ENCODE data around the gene GFAP. TPM values are rescaled to one million over a fixed set of nuclear protein-coding genes. Genes with fewer than 3 reads are reported as not detected.

The GFAP gene
- total RNA-seq, 1 experiment from 2014 or later: 1.6 TPM

DNA sequence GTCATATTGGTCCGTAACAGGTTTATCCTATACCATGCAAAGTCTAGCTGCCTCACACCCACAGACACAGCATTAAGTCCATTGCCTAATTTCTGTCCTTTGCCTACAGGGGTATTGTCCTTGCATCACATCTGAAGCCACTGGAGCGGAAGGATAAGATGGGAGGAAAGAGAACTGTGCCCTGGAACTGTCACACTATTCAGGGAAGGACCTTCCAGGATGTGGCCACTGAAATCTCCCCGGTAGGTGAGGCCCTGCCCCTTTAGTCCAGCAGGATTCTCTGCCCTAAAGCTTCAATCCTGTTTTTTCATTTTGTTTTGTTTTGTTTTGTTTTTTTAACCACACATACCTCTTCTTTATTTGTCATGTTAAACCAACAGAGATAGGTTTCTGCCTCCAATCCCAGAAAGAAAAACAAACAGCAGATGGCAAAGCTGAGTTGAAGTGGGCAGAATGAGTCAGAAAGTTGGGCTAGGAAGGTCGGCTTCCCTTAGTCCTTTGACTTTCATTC is 13.8 kb downstream of the GFAP start:
- ATAC-seq (no peak), DNase-seq (ENCODE audit: low spot score) (no peak)
- ChIA-PET CTCF (interaction anchor here (1.1 to 3.5 kb wide), 4 partner anchors 9 to 122 kb away, joined by 3 to 29 read pairs (median 6); no protein-coding TSS in a partner anchor), POLR2A (no interaction called here)
- peaks cover 17% of the 10 kb centered on the region for H3K4me1 Mint-ChIP-seq
- no peak overlapping the region for H3K27ac Mint-ChIP-seq
- no peaks in the 10 kb centered on the region; the same call in 1 of the 2 replicates for H3K27me3 Mint-ChIP-seq (ENCODE audit: low read depth)
- TF ChIP-seq, protein P1, sequence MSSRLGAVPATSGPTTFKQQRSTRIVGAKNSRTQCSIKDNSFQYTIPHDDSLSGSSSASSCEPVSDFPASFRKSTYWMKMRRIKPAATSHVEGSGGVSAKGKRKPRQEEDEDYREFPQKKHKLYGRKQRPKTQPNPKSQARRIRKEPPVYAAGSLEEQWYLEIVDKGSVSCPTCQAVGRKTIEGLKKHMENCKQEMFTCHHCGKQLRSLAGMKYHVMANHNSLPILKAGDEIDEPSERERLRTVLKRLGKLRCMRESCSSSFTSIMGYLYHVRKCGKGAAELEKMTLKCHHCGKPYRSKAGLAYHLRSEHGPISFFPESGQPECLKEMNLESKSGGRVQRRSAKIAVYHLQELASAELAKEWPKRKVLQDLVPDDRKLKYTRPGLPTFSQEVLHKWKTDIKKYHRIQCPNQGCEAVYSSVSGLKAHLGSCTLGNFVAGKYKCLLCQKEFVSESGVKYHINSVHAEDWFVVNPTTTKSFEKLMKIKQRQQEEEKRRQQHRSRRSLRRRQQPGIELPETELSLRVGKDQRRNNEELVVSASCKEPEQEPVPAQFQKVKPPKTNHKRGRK (CRISPR knock-in tag; IDR thresholded peaks at IDR 0.05; ENCODE audit: borderline replicate concordance): no peak
- TF ChIP-seq ZNF219 (CRISPR knock-in tag; IDR thresholded peaks at IDR 0.05; ENCODE audit: borderline replicate concordance) (no peak), MXD4 (CRISPR knock-in tag; IDR thresholded peaks at IDR 0.05; ENCODE audit: borderline replicate concordance) (no peak), ZNF232 (CRISPR knock-in tag; IDR thresholded peaks at IDR 0.05) (no peak), TEAD4 (CRISPR knock-in tag; IDR thresholded peaks at IDR 0.05) (no peak), CREM (CRISPR knock-in tag; IDR thresholded peaks at IDR 0.05) (no peak), ZNF121 (CRISPR knock-in tag; IDR thresholded peaks at IDR 0.05) (no peak)
- TF ChIP-seq, protein P2, sequence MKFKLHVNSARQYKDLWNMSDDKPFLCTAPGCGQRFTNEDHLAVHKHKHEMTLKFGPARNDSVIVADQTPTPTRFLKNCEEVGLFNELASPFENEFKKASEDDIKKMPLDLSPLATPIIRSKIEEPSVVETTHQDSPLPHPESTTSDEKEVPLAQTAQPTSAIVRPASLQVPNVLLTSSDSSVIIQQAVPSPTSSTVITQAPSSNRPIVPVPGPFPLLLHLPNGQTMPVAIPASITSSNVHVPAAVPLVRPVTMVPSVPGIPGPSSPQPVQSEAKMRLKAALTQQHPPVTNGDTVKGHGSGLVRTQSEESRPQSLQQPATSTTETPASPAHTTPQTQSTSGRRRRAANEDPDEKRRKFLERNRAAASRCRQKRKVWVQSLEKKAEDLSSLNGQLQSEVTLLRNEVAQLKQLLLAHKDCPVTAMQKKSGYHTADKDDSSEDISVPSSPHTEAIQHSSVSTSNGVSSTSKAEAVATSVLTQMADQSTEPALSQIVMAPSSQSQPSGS (CRISPR knock-in tag; IDR thresholded peaks at IDR 0.05; ENCODE audit: borderline replicate concordance, low read depth): no peak
- H3K4me3 Mint-ChIP-seq: no peak overlapping the region
- no peaks in the 10 kb centered on the region for H3K9me3 Mint-ChIP-seq
- no peaks in the 10 kb centered on the region for H3K36me3 Mint-ChIP-seq

DNA sequence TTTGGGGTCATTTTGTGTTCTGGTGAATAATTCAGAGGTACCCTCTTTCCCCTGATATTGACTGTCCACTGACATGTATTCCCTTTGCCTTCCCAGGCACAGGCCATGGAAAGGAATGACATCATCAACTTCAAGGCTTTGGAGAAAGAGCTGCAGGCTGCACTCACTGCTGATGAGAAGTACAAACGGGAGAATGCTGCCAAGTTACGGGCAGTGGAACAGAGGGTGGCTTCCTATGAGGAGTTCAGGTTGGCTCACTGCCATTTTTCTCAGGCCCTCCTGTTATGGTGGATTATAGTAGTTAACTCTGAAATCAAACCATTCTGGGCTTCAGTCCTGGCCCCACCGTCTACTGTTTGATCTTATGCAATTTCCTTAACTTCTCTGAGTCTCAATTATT is 14.4 kb downstream of the GFAP start:
- H3K27me3 Mint-ChIP-seq (ENCODE audit: low read depth): no peaks in the 10 kb centered on the region; the same call in 1 of the 2 replicates
- no peak for ATAC-seq
- H3K4me3 Mint-ChIP-seq: peak overlapping the region; percentile 88
- TF ChIP-seq, protein P3, sequence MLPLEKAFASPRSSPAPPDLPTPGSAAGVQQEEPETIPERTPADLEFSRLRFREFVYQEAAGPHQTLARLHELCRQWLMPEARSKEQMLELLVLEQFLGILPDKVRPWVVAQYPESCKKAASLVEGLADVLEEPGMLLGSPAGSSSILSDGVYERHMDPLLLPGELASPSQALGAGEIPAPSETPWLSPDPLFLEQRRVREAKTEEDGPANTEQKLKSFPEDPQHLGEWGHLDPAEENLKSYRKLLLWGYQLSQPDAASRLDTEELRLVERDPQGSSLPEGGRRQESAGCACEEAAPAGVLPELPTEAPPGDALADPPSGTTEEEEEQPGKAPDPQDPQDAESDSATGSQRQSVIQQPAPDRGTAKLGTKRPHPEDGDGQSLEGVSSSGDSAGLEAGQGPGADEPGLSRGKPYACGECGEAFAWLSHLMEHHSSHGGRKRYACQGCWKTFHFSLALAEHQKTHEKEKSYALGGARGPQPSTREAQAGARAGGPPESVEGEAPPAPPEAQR (CRISPR knock-in tag; IDR thresholded peaks at IDR 0.05): no peak
- TF ChIP-seq SMAD4 (CRISPR knock-in tag; IDR thresholded peaks at IDR 0.05): no peak
- no peak for TF ChIP-seq ATF1 (CRISPR knock-in tag; IDR thresholded peaks at IDR 0.05)
- no peak for TF ChIP-seq KAT7 (CRISPR knock-in tag; IDR thresholded peaks at IDR 0.05; ENCODE audit: borderline replicate concordance)
- TF ChIP-seq, protein P4, sequence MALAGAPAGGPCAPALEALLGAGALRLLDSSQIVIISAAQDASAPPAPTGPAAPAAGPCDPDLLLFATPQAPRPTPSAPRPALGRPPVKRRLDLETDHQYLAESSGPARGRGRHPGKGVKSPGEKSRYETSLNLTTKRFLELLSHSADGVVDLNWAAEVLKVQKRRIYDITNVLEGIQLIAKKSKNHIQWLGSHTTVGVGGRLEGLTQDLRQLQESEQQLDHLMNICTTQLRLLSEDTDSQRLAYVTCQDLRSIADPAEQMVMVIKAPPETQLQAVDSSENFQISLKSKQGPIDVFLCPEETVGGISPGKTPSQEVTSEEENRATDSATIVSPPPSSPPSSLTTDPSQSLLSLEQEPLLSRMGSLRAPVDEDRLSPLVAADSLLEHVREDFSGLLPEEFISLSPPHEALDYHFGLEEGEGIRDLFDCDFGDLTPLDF (CRISPR knock-in tag; IDR thresholded peaks at IDR 0.05): no peak
- TF ChIP-seq ZNF232 (CRISPR knock-in tag; IDR thresholded peaks at IDR 0.05): no peak
- TF ChIP-seq FOXK1 (CRISPR knock-in tag; IDR thresholded peaks at IDR 0.05): no peak
- H3K4me1 Mint-ChIP-seq: peaks cover 12% of the 10 kb centered on the region
- DNase-seq (ENCODE audit: low spot score): no peak
- H3K9me3 Mint-ChIP-seq: no peaks in the 10 kb centered on the region
- CTCF ChIA-PET: interaction anchor here (1.1 to 3.5 kb wide), 2 partner anchors 10 to 122 kb away, joined by 3 to 29 read pairs; no protein-coding TSS in a partner anchor
- H3K27ac Mint-ChIP-seq: no peak overlapping the region
- H3K36me3 Mint-ChIP-seq: peaks cover 3% of the 10 kb centered on the region; the same call in 1 of the 2 replicates
- POLR2A ChIA-PET: no interaction called here

DNA sequence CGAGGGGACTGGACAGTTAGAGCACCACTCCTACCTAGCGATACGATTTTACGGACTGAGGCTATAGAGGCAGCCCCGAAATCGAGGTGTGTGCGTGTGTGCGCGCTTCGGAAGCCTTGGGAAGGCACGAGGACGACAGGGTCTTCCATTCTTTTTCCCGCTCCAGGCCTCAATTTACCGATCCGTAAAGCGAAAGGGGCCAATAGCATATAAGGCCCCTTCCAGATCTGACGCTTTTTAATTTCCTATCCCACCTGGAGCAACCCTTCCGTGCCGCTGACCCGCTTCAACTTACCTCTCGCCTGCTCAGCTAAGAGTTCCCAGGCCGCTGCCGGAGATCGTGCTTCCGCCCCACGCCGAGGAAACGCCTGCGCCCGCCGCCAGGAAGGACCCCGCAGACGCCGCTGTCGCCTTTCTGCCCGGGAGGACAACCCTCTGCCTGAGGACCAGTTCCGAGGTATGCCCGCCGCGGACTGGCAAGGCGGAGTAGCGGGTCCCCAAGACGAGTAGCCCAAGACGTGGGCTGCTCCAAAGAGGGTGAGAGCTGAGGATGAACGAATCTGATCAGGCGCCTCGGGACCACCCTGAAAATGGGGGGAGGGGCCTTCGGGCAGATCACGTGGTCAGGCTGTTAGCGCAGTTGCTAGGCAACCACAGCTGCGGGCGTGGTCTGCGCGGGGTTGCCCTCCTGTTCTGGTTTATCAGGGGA is 16.1 kb downstream of the GFAP start, which contains the start of gene EFTUD2:
TSS of gene EFTUD2 (minus strand) at position 372 of the 709 bp plus-strand sequence. CDS start 4,924 bp downstream, outside the sequence.
- CTCF ChIA-PET: interaction anchor here (0.6 to 3.5 kb wide), 10 partner anchors 11 to 236 kb away, joined by 3 to 29 read pairs (median 6); partner anchors contain the start of gene ACBD4
- no peaks in the 10 kb centered on the region for H3K9me3 Mint-ChIP-seq
- peak within 1 kb of the TSS; percentile 88 for H3K4me3 Mint-ChIP-seq
- POLR2A ChIA-PET: interaction anchor here (0.5 to 1.3 kb wide), 3 partner anchors 12 to 213 kb away, joined by 4 to 5 read pairs (median 4); no protein-coding TSS in a partner anchor
- H3K27ac Mint-ChIP-seq: peak within 1 kb of the TSS; percentile 100
- peaks cover 12% of the 10 kb centered on the region for H3K36me3 Mint-ChIP-seq
- peaks cover 12% of the 10 kb centered on the region for H3K4me1 Mint-ChIP-seq
- DNase-seq (ENCODE audit: low spot score) (peak; percentile 89), ATAC-seq (peak; percentile 85)
- H3K27me3 Mint-ChIP-seq (ENCODE audit: low read depth): no peaks in the 10 kb centered on the region; the same call in 1 of the 2 replicates
- TF ChIP-seq, protein P5, sequence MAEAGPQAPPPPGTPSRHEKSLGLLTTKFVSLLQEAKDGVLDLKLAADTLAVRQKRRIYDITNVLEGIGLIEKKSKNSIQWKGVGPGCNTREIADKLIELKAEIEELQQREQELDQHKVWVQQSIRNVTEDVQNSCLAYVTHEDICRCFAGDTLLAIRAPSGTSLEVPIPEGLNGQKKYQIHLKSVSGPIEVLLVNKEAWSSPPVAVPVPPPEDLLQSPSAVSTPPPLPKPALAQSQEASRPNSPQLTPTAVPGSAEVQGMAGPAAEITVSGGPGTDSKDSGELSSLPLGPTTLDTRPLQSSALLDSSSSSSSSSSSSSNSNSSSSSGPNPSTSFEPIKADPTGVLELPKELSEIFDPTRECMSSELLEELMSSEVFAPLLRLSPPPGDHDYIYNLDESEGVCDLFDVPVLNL (CRISPR knock-in tag; IDR thresholded peaks at IDR 0.05; ENCODE audit: borderline replicate concordance, low read depth): no peak
- TF ChIP-seq, protein P6, sequence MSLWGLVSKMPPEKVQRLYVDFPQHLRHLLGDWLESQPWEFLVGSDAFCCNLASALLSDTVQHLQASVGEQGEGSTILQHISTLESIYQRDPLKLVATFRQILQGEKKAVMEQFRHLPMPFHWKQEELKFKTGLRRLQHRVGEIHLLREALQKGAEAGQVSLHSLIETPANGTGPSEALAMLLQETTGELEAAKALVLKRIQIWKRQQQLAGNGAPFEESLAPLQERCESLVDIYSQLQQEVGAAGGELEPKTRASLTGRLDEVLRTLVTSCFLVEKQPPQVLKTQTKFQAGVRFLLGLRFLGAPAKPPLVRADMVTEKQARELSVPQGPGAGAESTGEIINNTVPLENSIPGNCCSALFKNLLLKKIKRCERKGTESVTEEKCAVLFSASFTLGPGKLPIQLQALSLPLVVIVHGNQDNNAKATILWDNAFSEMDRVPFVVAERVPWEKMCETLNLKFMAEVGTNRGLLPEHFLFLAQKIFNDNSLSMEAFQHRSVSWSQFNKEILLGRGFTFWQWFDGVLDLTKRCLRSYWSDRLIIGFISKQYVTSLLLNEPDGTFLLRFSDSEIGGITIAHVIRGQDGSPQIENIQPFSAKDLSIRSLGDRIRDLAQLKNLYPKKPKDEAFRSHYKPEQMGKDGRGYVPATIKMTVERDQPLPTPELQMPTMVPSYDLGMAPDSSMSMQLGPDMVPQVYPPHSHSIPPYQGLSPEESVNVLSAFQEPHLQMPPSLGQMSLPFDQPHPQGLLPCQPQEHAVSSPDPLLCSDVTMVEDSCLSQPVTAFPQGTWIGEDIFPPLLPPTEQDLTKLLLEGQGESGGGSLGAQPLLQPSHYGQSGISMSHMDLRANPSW (CRISPR knock-in tag; conservative IDR thresholded peaks at IDR 0.05; ENCODE audit: low read depth): 0 out of 2 replicates have a peak, but pooled peaks have one; percentile 51
- TF ChIP-seq ZNF138 (CRISPR knock-in tag; conservative IDR thresholded peaks at IDR 0.05) (no peak), TP53 (CRISPR knock-in tag; IDR thresholded peaks at IDR 0.05) (no peak), CBFB (CRISPR knock-in tag; IDR thresholded peaks at IDR 0.05; ENCODE audit: low read depth) (0 out of 2 replicates have a peak, but pooled peaks have one; percentile 76), ZNF317 (CRISPR knock-in tag; IDR thresholded peaks at IDR 0.05; ENCODE audit: borderline replicate concordance, low read depth) (no peak)
